CD4-positive, alpha-beta T cell (primary cell): ENCODE measurements around the gene FNIP2. TPM values are rescaled to one million over a fixed set of nuclear protein-coding genes. Genes with fewer than 3 reads are reported as not detected.

Experiments
- ATAC-seq: fragments of 200-7000 bp; cut with Tn5 transposase; one replicate; pipeline ENCODE4 v1.10.0; 2022; ENCODE audit warnings: mild to moderate bottlenecking; ENCODE audit not compliant: poor library complexity
- CTCF ChIA-PET: fragments of 350-600 bp; sonication (Branson Sonifier 250); formaldehyde crosslinking; loops from one replicate; lab custom pipeline; 2021; ENCODE audit warnings: antibody characterized with exemption, inconsistent platforms; lab: Charles Lee
- POLR2A ChIA-PET: fragments of 350-600 bp; sonication (Branson Sonifier 250); formaldehyde crosslinking; loops from one replicate; lab custom pipeline; 2021; ENCODE audit warnings: antibody characterized with exemption, inconsistent platforms; lab: Charles Lee
- DNase-seq, 14 experiments: peaks; one replicate each; pipeline ENCODE4 v3.0.0-alpha.2; 2013 to 2020; ENCODE audit warnings: mixed read lengths in 2 of 14
- H3K27ac ChIP-seq, 2 donors: one replicate each; pipeline versions ENCODE4 v1.5.1 to v1.7.0; 2013; ENCODE audit warnings: low read length in 2 of 2, low read depth in 1 of 2, mild to moderate bottlenecking in 1 of 2
- H3K27me3 ChIP-seq, 2 experiments: 1 replicate in 1 of 2; 2 replicates in 1 of 2; pipeline versions ENCODE4 v1.6.1 to v1.7.0; 2013; ENCODE audit warnings: low read length in 2 of 2, control low read depth in 1 of 2, mild to moderate bottlenecking in 1 of 2, moderate library complexity in 1 of 2; ENCODE audit not compliant: insufficient read depth in 2 of 2, control insufficient read depth in 1 of 2
- H3K36me3 ChIP-seq: one replicate; pipeline ENCODE4 v1.6.1; 2013; ENCODE audit warnings: low read length, control low read depth; ENCODE audit not compliant: insufficient read depth
- H3K4me1 ChIP-seq: one replicate; pipeline ENCODE4 v1.6.1; 2013; ENCODE audit warnings: low read length, control low read depth; ENCODE audit not compliant: insufficient read depth
- H3K4me3 ChIP-seq: one replicate; pipeline ENCODE4 v1.5.1; 2013; ENCODE audit warnings: mild to moderate bottlenecking, low read length, moderate library complexity
- H3K9me3 ChIP-seq, 2 experiments: 1 replicate in 1 of 2; 2 replicates in 1 of 2; pipeline versions ENCODE4 v1.6.1 to v1.7.0; 2013; ENCODE audit warnings: low read length in 2 of 2, mild to moderate bottlenecking in 2 of 2, control low read depth in 1 of 2, moderate library complexity in 1 of 2; ENCODE audit not compliant: control insufficient read depth in 1 of 2, insufficient read depth in 1 of 2
- H3K27ac Mint-ChIP-seq: one replicate; pipeline ENCODE4 v1.8.0; 2020; ENCODE audit warnings: mixed read lengths
- H3K27me3 Mint-ChIP-seq: one replicate; pipeline ENCODE4 v1.8.0; 2021; ENCODE audit warnings: mixed read lengths
- H3K36me3 Mint-ChIP-seq: one replicate; pipeline ENCODE4 v1.8.0; 2021; ENCODE audit warnings: low read depth, mixed read lengths
- H3K4me1 Mint-ChIP-seq: one replicate; pipeline ENCODE4 v1.8.0; 2021; ENCODE audit warnings: low read depth, mixed read lengths
- H3K4me3 Mint-ChIP-seq: one replicate; pipeline ENCODE4 v1.8.0; 2020; ENCODE audit warnings: mild to moderate bottlenecking, mixed read lengths
- H3K9me3 Mint-ChIP-seq: one replicate; pipeline ENCODE4 v1.8.0; 2020; ENCODE audit warnings: mixed read lengths
- intact Hi-C, 2 experiments: fragments of 100-400 bp; cut with DNase I in 1 of 2; cut with micrococcal nuclease in 1 of 2; formaldehyde crosslinking; loops; one replicate each; pipeline versions ENCODE4 v1.15.1 to v1.9.0; 2023 to 2025; cut with DNase I, micrococcal nuclease
- total RNA-seq, 174 experiments: library from RNA in 2 of 174; stranded (reverse) in 2 of 174; gene quantifications; one replicate each; pipeline ENCODE4 v1.2.3 and lab custom pipeline; 2021 to 2026
- TF ChIP-seq, protein P1 (sequence below): fragments of 200-600 bp; IDR thresholded peaks from one replicate; pipeline ENCODE4 v1.8.0; 2022; ENCODE audit warnings: antibody characterized with exemption, mild to moderate bottlenecking

FNIP2 gene
- total RNA-seq, 2 experiments from 2014 or later = 7.5 to 7.7 TPM

DNA sequence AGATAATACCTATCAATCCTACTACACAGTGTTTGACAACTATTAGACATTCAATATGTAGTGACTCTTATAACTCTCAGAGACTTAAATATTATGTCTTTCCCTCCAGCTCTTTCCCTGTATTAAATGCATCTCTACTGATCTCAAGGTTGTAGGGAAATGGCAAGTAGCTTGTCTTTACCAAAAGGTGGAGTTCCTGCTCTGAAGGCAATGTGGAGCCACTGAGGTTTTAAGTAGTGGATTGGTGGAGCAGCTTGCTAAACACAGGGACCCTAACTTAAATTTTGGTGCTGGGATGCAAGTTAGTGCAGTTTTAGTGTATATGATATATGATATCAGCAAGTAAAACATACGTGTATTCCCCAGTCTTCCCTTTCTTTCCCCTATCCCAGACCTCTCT lies 13.1 kb downstream of the FNIP2 start:
- POLR2A ChIA-PET = no interaction called here
- Mint-ChIP-seq H3K27me3 (no peaks in the 10 kb centered on the region), H3K4me1 (peaks cover 39% of the 10 kb centered on the region), H3K9me3 (no peaks in the 10 kb centered on the region), H3K27ac (no peak overlapping the region), H3K36me3 (no peaks in the 10 kb centered on the region), H3K4me3 (no peak overlapping the region)
- Histone ChIP-seq H3K27me3 (no peaks in the 10 kb centered on the region), H3K36me3 (no peaks in the 10 kb centered on the region), H3K9me3 (no peaks in the 10 kb centered on the region), H3K27ac (no peak overlapping the region), H3K4me1 (peaks cover 6% of the 10 kb centered on the region), H3K4me3 (no peak overlapping the region)
- CTCF ChIA-PET = no interaction called here
- intact Hi-C loops = no loop called here
- ATAC-seq (no peak), DNase-seq (no peak)
- TF ChIP-seq, protein P1, sequence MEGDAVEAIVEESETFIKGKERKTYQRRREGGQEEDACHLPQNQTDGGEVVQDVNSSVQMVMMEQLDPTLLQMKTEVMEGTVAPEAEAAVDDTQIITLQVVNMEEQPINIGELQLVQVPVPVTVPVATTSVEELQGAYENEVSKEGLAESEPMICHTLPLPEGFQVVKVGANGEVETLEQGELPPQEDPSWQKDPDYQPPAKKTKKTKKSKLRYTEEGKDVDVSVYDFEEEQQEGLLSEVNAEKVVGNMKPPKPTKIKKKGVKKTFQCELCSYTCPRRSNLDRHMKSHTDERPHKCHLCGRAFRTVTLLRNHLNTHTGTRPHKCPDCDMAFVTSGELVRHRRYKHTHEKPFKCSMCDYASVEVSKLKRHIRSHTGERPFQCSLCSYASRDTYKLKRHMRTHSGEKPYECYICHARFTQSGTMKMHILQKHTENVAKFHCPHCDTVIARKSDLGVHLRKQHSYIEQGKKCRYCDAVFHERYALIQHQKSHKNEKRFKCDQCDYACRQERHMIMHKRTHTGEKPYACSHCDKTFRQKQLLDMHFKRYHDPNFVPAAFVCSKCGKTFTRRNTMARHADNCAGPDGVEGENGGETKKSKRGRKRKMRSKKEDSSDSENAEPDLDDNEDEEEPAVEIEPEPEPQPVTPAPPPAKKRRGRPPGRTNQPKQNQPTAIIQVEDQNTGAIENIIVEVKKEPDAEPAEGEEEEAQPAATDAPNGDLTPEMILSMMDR = no peak

GRCh38 chr4:158782551-158783360 lies 13.9 kb downstream of the FNIP2 start:
- TF ChIP-seq, protein P1 = no peak
- POLR2A ChIA-PET = interaction anchor here (0.9 kb wide), 1 partner anchor 67 kb away, joined by 3 read pairs; no protein-coding TSS in a partner anchor
- intact Hi-C loops = no loop called here
- Mint-ChIP-seq H3K4me3 (no peak overlapping the region), H3K27me3 (no peaks in the 10 kb centered on the region), H3K4me1 (peaks cover 38% of the 10 kb centered on the region), H3K9me3 (no peaks in the 10 kb centered on the region), H3K36me3 (no peaks in the 10 kb centered on the region), H3K27ac (no peak overlapping the region)
- Histone ChIP-seq H3K36me3 (no peaks in the 10 kb centered on the region), H3K27me3 (no peaks in the 10 kb centered on the region), H3K4me1 (peaks cover 3% of the 10 kb centered on the region), H3K27ac (no peak overlapping the region), H3K9me3 (no peaks in the 10 kb centered on the region), H3K4me3 (no peak overlapping the region)
- CTCF ChIA-PET = no interaction called here
- DNase-seq (no peak), ATAC-seq (no peak)

DNA sequence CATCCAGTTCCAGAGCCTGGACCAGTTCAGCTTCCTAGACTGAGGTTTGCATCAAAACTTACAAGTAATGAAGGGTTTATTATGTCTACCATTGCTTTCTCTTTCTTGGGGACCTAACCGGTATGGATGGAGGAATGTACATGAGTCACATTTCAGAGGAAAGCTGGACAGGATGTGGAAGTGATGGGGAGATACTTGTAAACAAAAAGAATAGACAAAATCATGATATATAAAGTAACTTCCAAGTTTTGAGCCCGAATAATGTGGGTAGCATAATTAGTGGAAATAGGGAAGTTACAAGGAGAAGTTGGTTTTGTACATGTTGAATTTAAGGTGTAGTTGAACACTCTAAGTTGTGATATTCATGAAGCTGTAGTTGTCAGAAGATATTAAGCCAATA lies 15.0 kb downstream of the FNIP2 start:
- Histone ChIP-seq H3K27ac (no peak overlapping the region), H3K27me3 (no peaks in the 10 kb centered on the region), H3K4me1 (no peaks in the 10 kb centered on the region), H3K36me3 (no peaks in the 10 kb centered on the region), H3K4me3 (no peak overlapping the region), H3K9me3 (no peaks in the 10 kb centered on the region)
- Mint-ChIP-seq H3K27me3 (no peaks in the 10 kb centered on the region), H3K4me1 (peaks cover 28% of the 10 kb centered on the region), H3K9me3 (no peaks in the 10 kb centered on the region), H3K4me3 (no peak overlapping the region), H3K27ac (no peak overlapping the region), H3K36me3 (no peaks in the 10 kb centered on the region)
- ChIA-PET CTCF (no interaction called here), POLR2A (interaction anchor here (0.9 kb wide), 1 partner anchor 68 kb away, joined by 3 read pairs; no protein-coding TSS in a partner anchor)
- intact Hi-C loops = no loop called here
- DNase-seq (no peak), ATAC-seq (no peak)
- TF ChIP-seq, protein P1 = no peak
